ENCODE data around the gene TNFAIP8.

DNA sequence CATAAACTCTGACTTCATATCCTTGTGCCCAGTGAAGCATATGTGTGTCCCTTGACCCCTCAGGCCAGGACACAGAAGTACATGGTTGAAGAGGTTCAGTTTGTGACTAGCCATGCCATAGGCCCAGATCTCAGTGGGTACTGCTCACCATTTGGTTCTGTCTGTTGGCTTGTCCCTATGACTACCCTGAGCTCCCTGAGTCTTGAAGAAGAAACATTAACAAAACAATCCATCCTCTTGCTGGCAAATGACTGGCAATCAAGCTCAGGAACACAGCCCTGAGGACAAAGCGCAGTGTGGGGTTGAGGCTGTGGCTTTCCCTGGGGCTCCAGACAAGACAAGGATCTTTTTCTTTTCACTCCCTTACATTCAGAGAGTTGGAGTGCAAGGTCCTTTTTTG is 46.3 kb downstream of the TNFAIP8 start:
- TF ChIP-seq, protein P1, sequence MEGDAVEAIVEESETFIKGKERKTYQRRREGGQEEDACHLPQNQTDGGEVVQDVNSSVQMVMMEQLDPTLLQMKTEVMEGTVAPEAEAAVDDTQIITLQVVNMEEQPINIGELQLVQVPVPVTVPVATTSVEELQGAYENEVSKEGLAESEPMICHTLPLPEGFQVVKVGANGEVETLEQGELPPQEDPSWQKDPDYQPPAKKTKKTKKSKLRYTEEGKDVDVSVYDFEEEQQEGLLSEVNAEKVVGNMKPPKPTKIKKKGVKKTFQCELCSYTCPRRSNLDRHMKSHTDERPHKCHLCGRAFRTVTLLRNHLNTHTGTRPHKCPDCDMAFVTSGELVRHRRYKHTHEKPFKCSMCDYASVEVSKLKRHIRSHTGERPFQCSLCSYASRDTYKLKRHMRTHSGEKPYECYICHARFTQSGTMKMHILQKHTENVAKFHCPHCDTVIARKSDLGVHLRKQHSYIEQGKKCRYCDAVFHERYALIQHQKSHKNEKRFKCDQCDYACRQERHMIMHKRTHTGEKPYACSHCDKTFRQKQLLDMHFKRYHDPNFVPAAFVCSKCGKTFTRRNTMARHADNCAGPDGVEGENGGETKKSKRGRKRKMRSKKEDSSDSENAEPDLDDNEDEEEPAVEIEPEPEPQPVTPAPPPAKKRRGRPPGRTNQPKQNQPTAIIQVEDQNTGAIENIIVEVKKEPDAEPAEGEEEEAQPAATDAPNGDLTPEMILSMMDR (IDR thresholded peaks at IDR 0.05), result no peak
- TF ChIP-seq POLR2A (IDR thresholded peaks at IDR 0.05), result no peak

Measured in esophagus squamous epithelium (tissue), 4 donors.